SU-DHL-6 (cell line): Measurements from ENCODE around the gene ROGDI.

Experiments
- H2AFZ ChIP-seq: fragments of 200-600 bp; sonication (generic); 2 replicates; pipeline ENCODE4 v1.6.1; 2014; ENCODE audit warnings: low read depth, mild to moderate bottlenecking, moderate library complexity, mixed read lengths, antibody characterized with exemption, low read length; ENCODE audit not compliant: severe bottlenecking
- H3F3A ChIP-seq: fragments of 200-600 bp; shearing (Covaris generic); 2 replicates; pipeline ENCODE4 v1.6.0; 2016; ENCODE audit warnings: antibody characterized with exemption, mild to moderate bottlenecking; ENCODE audit not compliant: insufficient read depth
- H3K27ac ChIP-seq: fragments of 200-600 bp; sonication (generic); 2 replicates; pipeline ENCODE4 v1.5.1; 2016; ENCODE audit warnings: low read depth, mild to moderate bottlenecking, low read length, moderate library complexity, mixed read lengths
- H3K27me3 ChIP-seq: fragments of 200-600 bp; sonication (generic), shearing (Covaris generic); 2 replicates; pipeline ENCODE4 v1.6.0; 2014; ENCODE audit warnings: mild to moderate bottlenecking, low read length
- H3K36me3 ChIP-seq: fragments of 200-600 bp; sonication (generic); 2 replicates; pipeline ENCODE4 v1.6.1; 2014; ENCODE audit warnings: mild to moderate bottlenecking, low read length, mixed read lengths
- H3K4me2 ChIP-seq: fragments of 300-600, 200-600 bp; shearing (Covaris generic), sonication (generic); 2 replicates; pipeline ENCODE4 v1.6.0; 2014; ENCODE audit warnings: low read length, low read depth, mild to moderate bottlenecking; ENCODE audit not compliant: poor library complexity, severe bottlenecking
- H3K4me3 ChIP-seq: fragments of 200-600 bp; sonication (generic); 2 replicates; pipeline ENCODE4 v1.5.1; 2014; ENCODE audit warnings: antibody characterized with exemption, low read length, mild to moderate bottlenecking, mixed read lengths; ENCODE audit not compliant: insufficient read depth, poor library complexity, severe bottlenecking
- H3K79me2 ChIP-seq: fragments of 200-600 bp; sonication (generic); 2 replicates; pipeline ENCODE4 v1.6.1; 2014; ENCODE audit warnings: mild to moderate bottlenecking, low read length, moderate library complexity; ENCODE audit not compliant: insufficient read depth
- H3K9ac ChIP-seq: fragments of 200-600 bp; sonication (generic); 2 replicates; pipeline ENCODE4 v1.7.0; 2014; ENCODE audit warnings: mild to moderate bottlenecking, low read length
- H3K9me2 ChIP-seq: fragments of 200-600 bp; sonication (generic); replicated peaks from 2 replicates; pipeline ENCODE4 v1.6.1; 2014; ENCODE audit warnings: low read length; ENCODE audit not compliant: insufficient read depth
- H3K9me3 ChIP-seq: fragments of 200-600 bp; sonication (generic); 2 replicates; pipeline ENCODE4 v1.6.1; 2014; ENCODE audit warnings: low read length, mixed read lengths; ENCODE audit not compliant: insufficient read depth
- H4K20me1 ChIP-seq: fragments of 200-600 bp; sonication (generic); 2 replicates; pipeline ENCODE4 v1.6.1; 2014; ENCODE audit warnings: low read depth, mild to moderate bottlenecking, antibody characterized with exemption, low read length, moderate library complexity, mixed read lengths
- EZH2phosphoT487 ChIP-seq: fragments of 200-600 bp; sonication (generic), shearing (Covaris generic); conservative IDR thresholded peaks from 2 replicates; pipeline ENCODE4 v1.6.1; 2018; ENCODE audit warnings: mild to moderate bottlenecking, antibody characterized with exemption, low read length, moderate library complexity, mixed read lengths
- TF ChIP-seq, protein P1 (sequence below): fragments of 200-600 bp; sonication (generic); IDR thresholded peaks from one replicate; pipeline ENCODE4 v1.5.1; 2017; ENCODE audit warnings: antibody characterized with exemption, mild to moderate bottlenecking, low read length, moderate library complexity; ENCODE audit not compliant: insufficient read depth, poor library complexity, severe bottlenecking

Gene ROGDI

DNA sequence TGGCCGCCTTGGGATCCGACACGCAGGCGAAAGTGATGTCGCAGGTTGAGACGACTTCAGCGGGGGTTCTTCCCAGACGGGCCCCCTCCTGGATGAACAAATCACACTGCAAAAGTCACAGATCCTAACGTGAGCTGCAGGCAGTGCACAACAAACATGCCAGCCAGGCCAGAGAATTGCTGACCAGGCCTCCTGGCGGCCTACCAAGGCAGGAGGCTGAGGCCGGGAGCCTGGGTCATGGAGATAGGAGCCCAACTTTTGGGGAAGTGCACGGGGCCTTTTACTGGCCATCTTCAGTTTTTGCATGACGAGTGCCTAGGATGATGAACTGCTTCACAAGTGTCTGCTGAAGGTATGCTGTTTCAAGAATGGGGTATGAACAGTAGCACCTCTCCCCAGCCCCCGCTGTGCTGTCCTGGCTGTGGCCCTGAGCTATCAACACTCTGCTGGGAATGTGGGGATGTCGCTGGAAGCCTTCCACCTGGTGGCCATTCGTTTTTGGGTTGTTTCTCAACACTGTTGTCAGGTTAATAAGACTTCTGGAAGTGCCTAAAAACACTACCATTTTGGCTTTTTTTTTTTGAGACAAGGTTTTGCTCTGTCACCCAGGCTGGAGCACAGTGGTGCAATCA, 12.2 kb upstream of the ROGDI start:
- Histone ChIP-seq H3K27me3 (no peaks in the 10 kb centered on the region), H4K20me1 (no peaks in the 10 kb centered on the region), H3K27ac (no peak overlapping the region), H2AFZ (no peak overlapping the region), H3K4me3 (no peak overlapping the region), H3K9me3 (no peaks in the 10 kb centered on the region), H3K9me2 (no peaks in the 10 kb centered on the region), H3K36me3 (peaks cover 7% of the 10 kb centered on the region; the same call in 1 of the 2 replicates), H3K79me2 (no peaks in the 10 kb centered on the region), H3K9ac (no peak overlapping the region), H3F3A (no peaks in the 10 kb centered on the region), H3K4me2 (no peak overlapping the region)
- TF ChIP-seq, protein P1, sequence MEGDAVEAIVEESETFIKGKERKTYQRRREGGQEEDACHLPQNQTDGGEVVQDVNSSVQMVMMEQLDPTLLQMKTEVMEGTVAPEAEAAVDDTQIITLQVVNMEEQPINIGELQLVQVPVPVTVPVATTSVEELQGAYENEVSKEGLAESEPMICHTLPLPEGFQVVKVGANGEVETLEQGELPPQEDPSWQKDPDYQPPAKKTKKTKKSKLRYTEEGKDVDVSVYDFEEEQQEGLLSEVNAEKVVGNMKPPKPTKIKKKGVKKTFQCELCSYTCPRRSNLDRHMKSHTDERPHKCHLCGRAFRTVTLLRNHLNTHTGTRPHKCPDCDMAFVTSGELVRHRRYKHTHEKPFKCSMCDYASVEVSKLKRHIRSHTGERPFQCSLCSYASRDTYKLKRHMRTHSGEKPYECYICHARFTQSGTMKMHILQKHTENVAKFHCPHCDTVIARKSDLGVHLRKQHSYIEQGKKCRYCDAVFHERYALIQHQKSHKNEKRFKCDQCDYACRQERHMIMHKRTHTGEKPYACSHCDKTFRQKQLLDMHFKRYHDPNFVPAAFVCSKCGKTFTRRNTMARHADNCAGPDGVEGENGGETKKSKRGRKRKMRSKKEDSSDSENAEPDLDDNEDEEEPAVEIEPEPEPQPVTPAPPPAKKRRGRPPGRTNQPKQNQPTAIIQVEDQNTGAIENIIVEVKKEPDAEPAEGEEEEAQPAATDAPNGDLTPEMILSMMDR: no peak
- no peak for TF ChIP-seq EZH2phosphoT487

DNA sequence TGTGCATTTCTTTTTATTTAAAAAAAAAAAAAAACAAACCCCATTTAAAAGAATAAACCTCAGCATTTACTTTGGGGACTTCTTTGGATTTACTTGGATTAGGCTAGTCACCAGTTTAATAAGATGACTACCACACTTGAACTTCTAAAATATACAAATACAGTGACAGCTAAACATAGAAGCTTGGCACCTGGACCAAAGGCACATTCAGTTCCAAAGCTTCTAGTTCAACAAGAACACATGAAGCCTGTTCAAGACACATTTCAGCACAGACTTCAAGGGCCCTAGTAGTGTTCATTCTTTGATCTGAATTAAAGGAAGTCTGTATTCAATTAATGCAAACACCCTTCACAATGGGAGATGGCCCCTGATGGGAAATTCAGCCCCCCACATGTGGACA, 11.6 kb upstream of the ROGDI start:
- no peaks in the 10 kb centered on the region for H3K79me2 ChIP-seq
- no peaks in the 10 kb centered on the region for H3F3A ChIP-seq
- H3K9ac ChIP-seq: no peak overlapping the region
- no peak overlapping the region for H2AFZ ChIP-seq
- H3K4me2 ChIP-seq: no peak overlapping the region
- no peak overlapping the region for H3K27ac ChIP-seq
- no peaks in the 10 kb centered on the region for H4K20me1 ChIP-seq
- H3K9me2 ChIP-seq: no peaks in the 10 kb centered on the region
- H3K27me3 ChIP-seq: no peaks in the 10 kb centered on the region
- H3K36me3 ChIP-seq: peaks cover 7% of the 10 kb centered on the region; the same call in 1 of the 2 replicates
- no peaks in the 10 kb centered on the region for H3K9me3 ChIP-seq
- H3K4me3 ChIP-seq: no peak overlapping the region
- TF ChIP-seq, protein P1: no peak
- no peak for TF ChIP-seq EZH2phosphoT487

DNA sequence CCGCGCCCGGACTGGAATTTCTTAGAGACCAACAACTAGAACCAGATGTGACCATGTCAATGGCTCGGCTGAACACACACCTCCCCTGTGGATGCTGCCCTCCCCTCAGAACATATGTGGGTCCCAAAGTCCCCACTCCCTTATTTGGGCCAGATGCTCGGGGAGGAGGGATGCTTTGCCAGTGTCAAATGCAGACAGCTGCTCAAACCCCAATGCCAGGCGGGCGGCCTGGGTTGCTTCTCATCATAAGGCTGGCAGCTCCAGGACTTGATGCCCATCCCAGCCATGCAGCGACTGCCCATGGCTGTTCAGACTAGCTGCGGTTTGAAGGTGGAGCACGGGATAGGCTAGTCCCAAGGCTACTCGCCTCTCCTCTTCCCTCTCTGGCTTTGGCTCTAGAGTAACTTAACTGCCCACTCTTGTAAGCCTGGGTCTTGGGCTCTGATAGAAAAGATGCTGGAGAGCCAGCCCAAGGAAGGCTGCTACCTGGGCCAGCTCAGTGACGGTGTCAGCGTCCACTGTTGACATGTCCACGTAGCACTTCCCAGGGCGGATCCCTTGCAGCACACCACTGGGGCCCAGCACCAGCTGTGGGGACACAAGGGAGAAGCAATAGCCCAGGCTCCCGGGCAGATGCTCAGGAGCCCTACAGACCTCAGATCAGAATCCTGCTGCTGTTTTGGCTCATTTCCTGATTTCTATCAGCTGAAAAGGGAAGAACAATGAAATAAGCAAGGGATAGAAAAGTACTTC, 11.0 kb upstream of the ROGDI start:
- peaks cover 7% of the 10 kb centered on the region; the same call in 1 of the 2 replicates for H3K36me3 ChIP-seq

More for the DNA sequence above, 11.0 kb upstream of the ROGDI start:
- Histone ChIP-seq H3K9me2 (no peaks in the 10 kb centered on the region), H3K79me2 (no peaks in the 10 kb centered on the region), H3F3A (no peaks in the 10 kb centered on the region; the same call in 1 of the 2 replicates), H3K4me2 (no peak overlapping the region), H2AFZ (no peak overlapping the region), H3K27ac (no peak overlapping the region), H3K9me3 (no peaks in the 10 kb centered on the region), H4K20me1 (no peaks in the 10 kb centered on the region), H3K9ac (no peak overlapping the region), H3K4me3 (no peak overlapping the region), H3K27me3 (no peaks in the 10 kb centered on the region)
- TF ChIP-seq, protein P1: no peak
- no peak for TF ChIP-seq EZH2phosphoT487
